Measurements from ENCODE around the gene HECTD3. TPM values are rescaled to one million over a fixed set of nuclear protein-coding genes. Genes with fewer than 3 reads are reported as not detected.
"Not testable (repeated sequence)": the region's sequence is repeated elsewhere in the genome, so short reads cannot be mapped to it uniquely, and the experiment has no call there.

HECTD3 gene
- total and polyA plus RNA-seq, 4 donors: 12.8 to 51.1 (median 28.4) TPM

DNA sequence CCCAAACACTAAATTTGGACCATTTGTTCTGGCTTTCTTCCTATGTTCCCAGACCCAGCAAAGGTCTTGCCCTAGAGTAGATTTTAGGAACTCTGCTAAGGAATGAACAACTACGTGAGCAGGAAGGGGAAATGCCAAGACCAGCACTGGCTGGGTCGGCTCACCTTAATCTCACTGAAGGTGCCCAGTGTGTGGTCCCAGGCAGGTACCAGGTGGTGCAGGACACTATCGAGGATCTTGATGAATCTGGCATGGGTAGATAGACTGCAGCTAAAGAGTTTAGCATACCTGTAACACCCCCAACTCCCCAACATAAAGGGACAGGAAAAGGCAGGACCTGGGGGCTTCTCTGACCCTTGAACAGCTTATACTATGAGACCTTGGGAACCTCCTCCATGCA, 3.0 kb downstream of the HECTD3 start:
- H3K4me3 ChIP-seq (ENCODE audit: low read depth, low read length): no peak overlapping the region
- H3K4me1 ChIP-seq (ENCODE audit: control insufficient read depth, insufficient read depth, low read length): peaks cover 31% of the 10 kb centered on the region
- H3K9me3 ChIP-seq (ENCODE audit: control insufficient read depth, insufficient read depth, low read length): no peaks in the 10 kb centered on the region
- no peak overlapping the region for H3K27ac ChIP-seq (ENCODE audit: low read depth, low read length)
- peaks cover 67% of the 10 kb centered on the region for H3K36me3 ChIP-seq (ENCODE audit: control insufficient read depth, insufficient read depth, low read length)
- H3K27me3 ChIP-seq (ENCODE audit: control insufficient read depth, insufficient read depth, low read length): no peaks in the 10 kb centered on the region
- DNase-seq (ENCODE audit: low read depth in 4 of 6, low spot score in 6 of 6): no peak
- 100% methylated on average over 2 of the region's 3 CpGs for WGBS (ENCODE audit: insufficient coverage)

DNA sequence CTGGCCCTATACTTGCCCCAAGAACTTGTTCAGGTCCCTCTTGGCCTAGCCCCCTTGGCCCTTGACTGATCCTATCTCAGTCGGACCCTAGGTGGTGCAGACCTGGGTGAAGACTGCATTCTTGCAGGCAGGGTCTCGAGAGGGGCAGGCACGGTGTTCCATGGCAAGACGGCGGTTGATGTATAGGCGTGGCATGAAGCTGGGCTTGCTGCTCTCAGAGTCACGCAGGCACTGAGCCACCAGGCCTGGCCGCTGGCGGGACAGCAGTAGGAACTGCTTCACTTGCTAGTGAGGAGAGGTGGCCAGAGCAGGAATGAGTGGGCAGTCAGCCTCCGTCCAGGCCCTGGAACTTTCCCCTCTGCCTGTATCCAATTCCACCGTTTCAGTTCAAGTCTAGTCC, 3.8 kb downstream of the HECTD3 start:
- Histone ChIP-seq H3K27me3 (ENCODE audit: control insufficient read depth, insufficient read depth, low read length) (no peaks in the 10 kb centered on the region), H3K27ac (ENCODE audit: low read depth, low read length) (no peak overlapping the region), H3K36me3 (ENCODE audit: control insufficient read depth, insufficient read depth, low read length) (peaks cover 74% of the 10 kb centered on the region), H3K4me1 (ENCODE audit: control insufficient read depth, insufficient read depth, low read length) (peaks cover 23% of the 10 kb centered on the region), H3K4me3 (ENCODE audit: low read depth, low read length) (no peak overlapping the region), H3K9me3 (ENCODE audit: control insufficient read depth, insufficient read depth, low read length) (no peaks in the 10 kb centered on the region)
- no peak for DNase-seq (ENCODE audit: low read depth in 4 of 6, low spot score in 6 of 6)
- WGBS (ENCODE audit: insufficient coverage): 93% methylated on average over 10 of the region's 11 CpGs

DNA sequence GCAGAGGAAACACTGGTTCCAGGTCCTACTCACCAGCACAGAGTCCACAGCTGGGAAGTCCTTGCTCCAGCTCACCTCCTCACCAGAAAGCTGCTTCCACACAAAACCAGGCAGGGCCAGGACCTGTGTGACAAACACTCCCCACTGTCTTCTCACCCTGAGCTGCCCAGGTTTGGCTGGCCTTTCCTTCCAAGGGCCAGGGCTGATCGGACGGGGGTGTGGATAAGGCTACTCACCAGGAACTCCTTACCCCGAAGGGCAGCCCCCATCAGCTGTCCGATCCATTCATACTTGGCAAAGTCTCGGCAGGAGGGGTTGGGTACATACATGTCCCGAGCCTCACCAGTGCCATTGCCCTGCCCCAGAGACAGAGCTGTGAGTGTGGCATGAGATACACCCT, 5.4 kb downstream of the HECTD3 start:
- Histone ChIP-seq H3K27me3 (ENCODE audit: control insufficient read depth, insufficient read depth, low read length) (no peaks in the 10 kb centered on the region), H3K27ac (ENCODE audit: low read depth, low read length) (no peak overlapping the region), H3K36me3 (ENCODE audit: control insufficient read depth, insufficient read depth, low read length) (peaks cover 84% of the 10 kb centered on the region), H3K4me1 (ENCODE audit: control insufficient read depth, insufficient read depth, low read length) (peaks cover 14% of the 10 kb centered on the region), H3K4me3 (ENCODE audit: low read depth, low read length) (no peak overlapping the region), H3K9me3 (ENCODE audit: control insufficient read depth, insufficient read depth, low read length) (no peaks in the 10 kb centered on the region)
- 93% methylated on average over 6 of the region's 6 CpGs for WGBS (ENCODE audit: insufficient coverage)
- no peak for DNase-seq (ENCODE audit: low read depth in 4 of 6, low spot score in 6 of 6)

DNA sequence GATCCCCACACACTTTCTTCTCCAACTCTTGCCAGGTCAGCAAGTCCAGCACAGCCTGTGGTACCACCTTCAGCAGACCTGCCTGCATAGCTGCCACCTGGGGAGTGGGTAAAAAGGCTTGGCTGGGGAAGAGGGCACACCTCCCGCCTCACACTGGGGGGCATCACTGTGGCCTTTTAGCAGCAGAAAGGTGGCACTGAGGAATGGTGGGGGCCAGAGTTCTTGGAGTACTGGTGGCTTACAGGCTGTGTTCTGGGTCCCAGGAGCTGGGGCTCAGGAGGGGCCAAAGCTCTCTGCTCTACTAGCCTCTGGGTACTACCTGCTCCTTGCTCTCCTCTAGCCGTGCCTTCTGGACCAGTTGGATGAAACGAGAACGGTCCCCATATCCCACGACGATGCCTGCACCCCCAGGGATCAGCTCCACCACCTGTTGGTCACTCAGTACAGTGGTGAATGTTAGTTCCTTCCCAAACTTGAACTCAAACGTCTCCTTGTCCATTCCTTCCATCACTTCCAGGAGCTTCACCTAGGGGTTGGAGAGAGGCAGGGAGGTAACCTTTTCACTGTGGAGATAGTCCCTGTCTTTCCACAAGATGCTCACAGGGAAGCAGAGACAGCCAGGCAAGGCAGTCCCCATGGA, 6.7 kb downstream of the HECTD3 start:
- Histone ChIP-seq H3K4me1 (ENCODE audit: control insufficient read depth, insufficient read depth, low read length) (peaks cover under 1% of the 10 kb centered on the region), H3K4me3 (ENCODE audit: low read depth, low read length) (no peak overlapping the region), H3K27me3 (ENCODE audit: control insufficient read depth, insufficient read depth, low read length) (no peaks in the 10 kb centered on the region), H3K36me3 (ENCODE audit: control insufficient read depth, insufficient read depth, low read length) (peaks cover 80% of the 10 kb centered on the region), H3K9me3 (ENCODE audit: control insufficient read depth, insufficient read depth, low read length) (no peaks in the 10 kb centered on the region), H3K27ac (ENCODE audit: low read depth, low read length) (no peak overlapping the region)
- WGBS (ENCODE audit: insufficient coverage): 100% methylated on average over 1 of the region's 7 CpGs
- no peak for DNase-seq (ENCODE audit: low read depth in 4 of 6, low spot score in 6 of 6)

DNA sequence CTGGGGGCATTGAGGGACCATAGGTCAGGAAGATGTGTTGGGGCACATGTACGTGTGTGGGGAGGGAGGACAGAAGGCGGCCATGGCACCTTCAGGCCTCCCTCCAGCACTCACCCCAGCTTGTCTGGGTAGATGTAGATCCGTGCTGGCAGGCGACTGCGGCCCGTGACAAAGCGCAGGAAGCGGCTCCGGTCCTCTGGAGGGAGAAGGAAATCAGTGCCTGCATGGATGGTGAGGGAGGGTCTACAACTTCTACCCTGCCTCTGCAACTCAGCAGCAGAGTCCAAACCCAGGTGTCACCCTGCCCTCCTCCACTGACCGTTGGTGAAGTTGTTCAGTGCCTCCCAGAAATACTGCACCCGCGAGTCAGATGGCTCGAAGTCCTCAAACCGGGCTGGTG, 7.4 kb downstream of the HECTD3 start:
- no peak for DNase-seq (ENCODE audit: low read depth in 4 of 6, low spot score in 6 of 6)

DNA sequence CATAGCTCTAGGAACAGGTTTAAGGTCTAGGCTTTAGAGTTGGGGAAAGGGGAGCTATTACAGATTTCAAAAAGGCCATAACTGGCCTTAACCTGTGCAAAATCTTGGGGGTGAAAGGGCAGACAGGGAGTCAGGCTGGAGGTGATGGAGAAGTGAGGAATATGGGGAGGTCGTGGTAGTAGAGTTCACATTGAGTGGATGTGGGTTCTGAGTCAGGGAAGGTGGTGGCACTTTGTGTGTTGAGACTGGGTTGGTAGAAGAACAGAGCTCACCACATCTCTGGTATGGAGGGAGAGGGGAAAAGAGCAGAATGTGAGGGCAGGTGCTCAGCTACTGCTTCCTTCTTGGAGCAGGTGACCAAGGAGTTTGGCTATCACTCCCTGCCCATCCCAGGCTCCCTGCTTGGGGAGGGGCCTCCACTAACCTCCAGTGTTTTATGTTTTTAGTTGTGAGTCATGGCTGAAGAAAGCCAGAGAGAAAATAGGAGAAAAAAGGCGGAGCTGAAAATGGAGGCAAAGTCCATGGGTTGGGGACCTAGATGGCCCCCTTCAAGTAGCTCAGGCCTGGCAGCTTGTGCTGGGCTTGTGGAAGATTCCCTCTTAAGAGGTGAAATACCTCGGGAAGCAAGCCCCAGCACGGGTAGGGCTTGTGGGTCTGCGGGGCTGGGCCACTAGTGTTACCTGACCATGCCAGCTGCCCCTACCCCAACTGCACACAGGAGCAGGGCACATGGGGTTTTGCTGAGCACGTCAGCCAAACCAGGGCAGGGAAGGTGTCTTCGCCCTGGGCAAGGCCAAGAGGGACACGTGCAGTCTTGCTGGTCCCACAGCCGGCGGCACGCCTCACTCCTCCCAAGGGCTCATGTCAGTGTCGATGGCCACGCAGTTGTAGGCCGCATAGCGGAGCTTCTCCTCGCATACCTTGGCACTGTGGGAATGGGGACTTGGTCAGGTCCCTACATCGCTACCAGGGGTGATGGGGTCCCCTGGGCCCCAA, 8.2 kb downstream of the HECTD3 start:
- H3K27me3 ChIP-seq (ENCODE audit: control insufficient read depth, insufficient read depth, low read length): no peaks in the 10 kb centered on the region
- DNase-seq (ENCODE audit: low read depth in 4 of 6, low spot score in 6 of 6): no peak
- H3K4me1 ChIP-seq (ENCODE audit: control insufficient read depth, insufficient read depth, low read length): no peaks in the 10 kb centered on the region
- H3K36me3 ChIP-seq (ENCODE audit: control insufficient read depth, insufficient read depth, low read length): peaks cover 66% of the 10 kb centered on the region
- 94% methylated on average over 17 of the region's 17 CpGs for WGBS (ENCODE audit: insufficient coverage)
- H3K4me3 ChIP-seq (ENCODE audit: low read depth, low read length): no peak overlapping the region
- no peak overlapping the region for H3K27ac ChIP-seq (ENCODE audit: low read depth, low read length)
- no peaks in the 10 kb centered on the region for H3K9me3 ChIP-seq (ENCODE audit: control insufficient read depth, insufficient read depth, low read length)

More for the DNA sequence above, 7.4 kb downstream of the HECTD3 start:
- H3K36me3 ChIP-seq (ENCODE audit: control insufficient read depth, insufficient read depth, low read length): peaks cover 74% of the 10 kb centered on the region
- 95% methylated on average over 9 of the region's 14 CpGs for WGBS (ENCODE audit: insufficient coverage)
- H3K27me3 ChIP-seq (ENCODE audit: control insufficient read depth, insufficient read depth, low read length): no peaks in the 10 kb centered on the region
- H3K27ac ChIP-seq (ENCODE audit: low read depth, low read length): no peak overlapping the region
- H3K4me1 ChIP-seq (ENCODE audit: control insufficient read depth, insufficient read depth, low read length): no peaks in the 10 kb centered on the region
- H3K4me3 ChIP-seq (ENCODE audit: low read depth, low read length): no peak overlapping the region
- no peaks in the 10 kb centered on the region for H3K9me3 ChIP-seq (ENCODE audit: control insufficient read depth, insufficient read depth, low read length)

DNA sequence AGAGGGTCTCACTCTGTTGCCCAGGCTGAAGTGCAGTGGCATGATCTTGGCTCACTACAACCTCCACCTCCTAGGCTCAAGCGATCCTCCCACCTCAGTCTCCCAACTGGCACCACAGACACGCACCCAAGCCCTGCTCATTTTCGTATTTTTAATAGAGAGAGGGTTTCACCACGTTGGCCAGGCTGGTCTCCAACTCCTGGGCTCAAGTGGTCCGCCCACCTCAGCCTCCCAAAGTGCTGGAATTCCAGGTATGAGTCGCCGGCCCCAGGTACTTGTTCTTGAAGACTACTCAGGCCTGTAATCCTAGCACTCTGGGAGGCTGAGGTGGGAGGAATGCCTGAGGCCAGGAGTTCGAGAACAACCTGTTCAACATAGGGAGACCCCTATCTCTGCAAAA, 9.5 kb downstream of the HECTD3 start:
- not testable (repeated sequence) for H3K4me3 ChIP-seq (ENCODE audit: low read depth, low read length); H3K27me3 ChIP-seq (ENCODE audit: control insufficient read depth, insufficient read depth, low read length); H3K27ac ChIP-seq (ENCODE audit: low read depth, low read length); DNase-seq (ENCODE audit: low read depth in 4 of 6, low spot score in 6 of 6); H3K4me1 ChIP-seq (ENCODE audit: control insufficient read depth, insufficient read depth, low read length); H3K9me3 ChIP-seq (ENCODE audit: control insufficient read depth, insufficient read depth, low read length)
- WGBS (ENCODE audit: insufficient coverage): 86% methylated on average over 5 of the region's 8 CpGs
- peaks cover 52% of the 10 kb centered on the region for H3K36me3 ChIP-seq (ENCODE audit: control insufficient read depth, insufficient read depth, low read length)

DNA sequence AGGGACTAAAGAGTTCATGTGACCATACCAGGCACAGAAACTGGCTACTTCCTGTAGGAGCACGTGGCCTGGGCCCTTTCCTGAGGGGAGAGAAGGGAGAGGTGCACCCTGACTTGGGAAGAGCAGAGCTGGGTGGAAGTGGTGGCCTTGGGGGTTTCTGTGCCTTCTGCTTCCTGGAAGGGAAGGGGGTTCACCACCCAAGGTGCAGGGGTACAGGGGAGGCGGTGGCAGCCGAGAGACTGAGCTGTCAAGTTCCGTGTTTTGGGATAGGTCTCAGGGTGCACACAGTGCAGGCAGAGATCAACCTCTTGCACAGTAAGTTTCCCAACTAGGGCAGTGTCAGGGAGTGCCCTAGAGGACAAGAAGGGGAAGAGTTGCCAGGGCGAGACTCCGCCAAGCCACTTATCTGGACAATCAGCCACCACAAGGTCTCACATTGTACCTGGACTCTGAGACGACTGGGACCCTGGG, 10.1 kb downstream of the HECTD3 start:
- Histone ChIP-seq H3K4me3 (ENCODE audit: low read depth, low read length) (no peak overlapping the region), H3K36me3 (ENCODE audit: control insufficient read depth, insufficient read depth, low read length) (peaks cover 47% of the 10 kb centered on the region), H3K9me3 (ENCODE audit: control insufficient read depth, insufficient read depth, low read length) (no peaks in the 10 kb centered on the region), H3K27me3 (ENCODE audit: control insufficient read depth, insufficient read depth, low read length) (no peaks in the 10 kb centered on the region), H3K27ac (ENCODE audit: low read depth, low read length) (no peak overlapping the region), H3K4me1 (ENCODE audit: control insufficient read depth, insufficient read depth, low read length) (no peaks in the 10 kb centered on the region)
- WGBS (ENCODE audit: insufficient coverage): 100% methylated on average over 1 of the region's 7 CpGs
- no peak for DNase-seq (ENCODE audit: low read depth in 4 of 6, low spot score in 6 of 6)

DNA sequence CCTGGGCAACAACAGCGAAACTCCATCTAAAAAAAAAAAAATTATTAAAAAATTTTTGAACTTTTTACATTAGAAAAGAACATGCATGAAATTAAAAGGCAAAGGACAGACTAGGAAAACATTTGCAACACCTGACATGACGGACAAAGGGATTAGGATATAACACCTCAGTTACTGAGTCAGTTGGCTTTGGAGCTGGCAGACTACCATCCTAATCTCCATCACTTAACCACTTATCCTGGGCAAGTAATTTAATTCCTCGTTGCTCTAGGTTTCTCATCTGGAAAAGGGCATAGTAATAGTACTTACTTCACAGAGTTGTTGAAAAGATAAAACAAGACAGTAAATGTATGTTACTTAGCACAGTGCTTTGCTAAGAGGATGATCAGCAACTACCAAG, 11.9 kb downstream of the HECTD3 start:
- DNase-seq (ENCODE audit: low read depth in 4 of 6, low spot score in 6 of 6): no peak
- H3K4me3 ChIP-seq (ENCODE audit: low read depth, low read length): no peak overlapping the region

More for the DNA sequence above, 11.9 kb downstream of the HECTD3 start:
- Histone ChIP-seq H3K9me3 (ENCODE audit: control insufficient read depth, insufficient read depth, low read length) (no peaks in the 10 kb centered on the region), H3K4me1 (ENCODE audit: control insufficient read depth, insufficient read depth, low read length) (no peaks in the 10 kb centered on the region), H3K27ac (ENCODE audit: low read depth, low read length) (no peak overlapping the region), H3K36me3 (ENCODE audit: control insufficient read depth, insufficient read depth, low read length) (peaks cover 28% of the 10 kb centered on the region), H3K27me3 (ENCODE audit: control insufficient read depth, insufficient read depth, low read length) (no peaks in the 10 kb centered on the region)
- no CpG with 5 or more reads among the region's 3 CpGs for WGBS (ENCODE audit: insufficient coverage)

Data from spinal cord (tissue), 10 donors.